Neural cell (in vitro differentiated cells): ENCODE measurements around the gene APMAP. TPM values are rescaled to one million over a fixed set of nuclear protein-coding genes. Genes with fewer than 3 reads are reported as not detected.

Experiments
- H2AFZ ChIP-seq: fragments of 200-600, 300-800 bp; sonication (generic), shearing (Covaris generic); 2 replicates; pipeline ENCODE4 v1.6.0; 2014; ENCODE audit warnings: low read depth, mild to moderate bottlenecking, antibody characterized with exemption, low read length, moderate library complexity
- H3F3A ChIP-seq: fragments of 200-600 bp; shearing (Covaris generic); 2 replicates; pipeline ENCODE4 v1.6.1; 2016; ENCODE audit warnings: mild to moderate bottlenecking, moderate library complexity, mixed read lengths, antibody characterized with exemption, low read length; ENCODE audit not compliant: insufficient read depth, poor library complexity, severe bottlenecking
- H3K27ac ChIP-seq: fragments of 200-600, 300-800 bp; sonication (generic), shearing (Covaris generic); 2 replicates; pipeline ENCODE4 v1.5.1; 2014; ENCODE audit warnings: mild to moderate bottlenecking, low read length, moderate library complexity
- H3K27me3 ChIP-seq: fragments of 300-800, 200-600 bp; sonication (generic), shearing (Covaris generic); 2 replicates; pipeline ENCODE4 v1.6.0; 2014; ENCODE audit warnings: mild to moderate bottlenecking, low read depth, low read length, moderate library complexity; ENCODE audit not compliant: insufficient read depth
- H3K36me3 ChIP-seq: fragments of 300-800, 200-600 bp; sonication (generic), shearing (Covaris generic); 2 replicates; pipeline ENCODE4 v1.5.1; 2014; ENCODE audit warnings: mild to moderate bottlenecking, antibody characterized with exemption, low read length, moderate library complexity; ENCODE audit not compliant: insufficient read depth
- H3K4me2 ChIP-seq: fragments of 300-800, 200-600 bp; sonication (generic), shearing (Covaris generic); 2 replicates; pipeline ENCODE4 v1.6.0; 2014; ENCODE audit warnings: mild to moderate bottlenecking, low read length
- H3K4me3 ChIP-seq: fragments of 300-800, 200-600 bp; sonication (generic), shearing (Covaris generic); 2 replicates; pipeline ENCODE4 v1.5.1; 2014; ENCODE audit warnings: mild to moderate bottlenecking, low read length, moderate library complexity
- H3K79me2 ChIP-seq: fragments of 200-600 bp; shearing (Covaris generic); replicated peaks from 2 replicates; pipeline ENCODE4 v1.6.0; 2014; ENCODE audit warnings: mild to moderate bottlenecking, low read length, moderate library complexity; ENCODE audit not compliant: insufficient read depth
- H3K9ac ChIP-seq: fragments of 300-800, 200-600 bp; sonication (generic), shearing (Covaris generic); 2 replicates; pipeline ENCODE4 v1.6.1; 2016; ENCODE audit warnings: mild to moderate bottlenecking, low read length, mixed read lengths
- H3K9me2 ChIP-seq: fragments of 200-600 bp; shearing (Covaris generic); 2 replicates; pipeline ENCODE4 v1.6.1; 2016; ENCODE audit warnings: mild to moderate bottlenecking, low read length, mixed read lengths; ENCODE audit not compliant: insufficient read depth
- H3K9me3 ChIP-seq: fragments of 200-600, 300-800 bp; sonication (generic), shearing (Covaris generic); 2 replicates; pipeline ENCODE4 v1.6.1; 2016; ENCODE audit warnings: mild to moderate bottlenecking, mixed run types, low read length, moderate library complexity, mixed read lengths
- H4K20me1 ChIP-seq: fragments of 200-600 bp; shearing (Covaris generic); 2 replicates; pipeline ENCODE4 v1.6.1; 2016; ENCODE audit warnings: mild to moderate bottlenecking, mixed run types; ENCODE audit not compliant: insufficient read depth
- EP300 ChIP-seq: fragments of 450-650 bp; conservative IDR thresholded peaks from 2 replicates; pipeline ENCODE4 v1.6.1; 2014; ENCODE audit warnings: antibody characterized with exemption, mild to moderate bottlenecking, moderate library complexity; ENCODE audit not compliant: poor library complexity, severe bottlenecking
- EZH2 ChIP-seq: fragments of 200-600, 300-800 bp; shearing (Covaris generic), sonication (generic); IDR thresholded peaks from 2 replicates; pipeline ENCODE4 v1.6.1; 2014; ENCODE audit warnings: antibody characterized with exemption, low read length, borderline replicate concordance, mild to moderate bottlenecking; ENCODE audit not compliant: insufficient read depth, poor library complexity, severe bottlenecking
- MXI1 ChIP-seq: fragments of 450-650 bp; conservative IDR thresholded peaks from 2 replicates; pipeline ENCODE4 v1.6.1; 2014; ENCODE audit warnings: antibody characterized with exemption, mild to moderate bottlenecking; ENCODE audit not compliant: poor library complexity, severe bottlenecking
- POLR2AphosphoS5 ChIP-seq: IDR thresholded peaks from 2 replicates; pipeline ENCODE4 v1.6.1; 2012
- RAD21 ChIP-seq: fragments of 450-650 bp; conservative IDR thresholded peaks from 2 replicates; pipeline ENCODE4 v1.6.1; 2014; ENCODE audit warnings: antibody characterized with exemption, mild to moderate bottlenecking, moderate library complexity
- REST ChIP-seq: IDR thresholded peaks from 2 replicates; pipeline ENCODE4 v1.6.1; 2012; ENCODE audit warnings: borderline replicate concordance
- SMC3 ChIP-seq: fragments of 450-650 bp; conservative IDR thresholded peaks from 2 replicates; pipeline ENCODE4 v1.6.1; 2014; ENCODE audit warnings: antibody characterized with exemption, mild to moderate bottlenecking, moderate library complexity; ENCODE audit not compliant: poor library complexity
- TAF1 ChIP-seq: IDR thresholded peaks from 2 replicates; pipeline ENCODE4 v1.6.1; 2012; ENCODE audit warnings: low read depth
- polyA plus RNA-seq: library from polyadenylated mRNA; depleted of rRNA; stranded (reverse); fragments of >200 nt; gene quantifications from 2 replicates; pipeline ENCODE4 v1.2.3, GENCODE V29; 2014
- TF ChIP-seq, protein P1 (sequence below): fragments of 450-650 bp; IDR thresholded peaks from 2 replicates; pipeline ENCODE4 v1.5.1; 2014; ENCODE audit warnings: antibody characterized with exemption, mild to moderate bottlenecking, moderate library complexity; ENCODE audit not compliant: poor library complexity, severe bottlenecking

APMAP gene
- polyA plus RNA-seq, 1 donor from 2014 or later: 140 TPM

GRCh38 chr20:24951536-24952083 lies 40.9 kb downstream of the APMAP start:
- Histone ChIP-seq H3K4me2 (no peak overlapping the region), H3K9me3 (no peaks in the 10 kb centered on the region), H3K27ac (no peak overlapping the region)

DNA sequence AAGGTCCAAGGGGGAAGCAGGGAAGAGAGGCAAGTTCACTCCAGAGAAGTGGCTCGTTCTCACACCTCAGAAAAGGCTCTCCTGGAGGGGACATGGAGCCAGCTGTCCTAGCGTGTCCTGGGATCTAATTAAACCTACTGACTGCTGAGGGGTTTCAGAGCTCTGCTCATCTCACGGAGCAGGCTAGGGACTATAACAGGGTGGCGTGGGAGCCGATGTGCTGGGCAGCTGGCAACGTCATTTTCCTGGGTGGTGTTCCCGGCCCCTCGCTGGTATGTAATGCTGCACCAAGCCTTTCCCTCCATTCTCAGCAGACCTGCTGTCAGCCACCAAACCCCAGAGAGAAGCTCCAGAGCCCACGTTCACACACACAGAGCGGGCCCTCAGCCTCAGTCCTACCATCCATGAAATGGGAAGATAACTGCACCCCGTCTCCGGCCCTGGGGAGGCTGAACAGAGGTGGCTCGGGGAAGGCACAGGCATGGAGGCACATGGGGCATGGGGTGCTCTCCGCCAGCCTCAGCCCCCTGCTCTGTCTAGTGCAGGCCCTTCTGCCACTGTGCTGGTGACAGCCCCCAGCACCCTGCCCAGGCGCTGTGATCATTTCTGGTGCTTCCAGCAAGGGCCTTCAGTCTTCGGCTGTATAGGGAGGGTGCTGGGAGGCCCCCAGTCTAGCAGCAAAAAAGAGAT lies 41.6 kb downstream of the APMAP start:
- TF ChIP-seq REST (no peak), EZH2 (no peak), EP300 (no peak)
- TF ChIP-seq, protein P1, sequence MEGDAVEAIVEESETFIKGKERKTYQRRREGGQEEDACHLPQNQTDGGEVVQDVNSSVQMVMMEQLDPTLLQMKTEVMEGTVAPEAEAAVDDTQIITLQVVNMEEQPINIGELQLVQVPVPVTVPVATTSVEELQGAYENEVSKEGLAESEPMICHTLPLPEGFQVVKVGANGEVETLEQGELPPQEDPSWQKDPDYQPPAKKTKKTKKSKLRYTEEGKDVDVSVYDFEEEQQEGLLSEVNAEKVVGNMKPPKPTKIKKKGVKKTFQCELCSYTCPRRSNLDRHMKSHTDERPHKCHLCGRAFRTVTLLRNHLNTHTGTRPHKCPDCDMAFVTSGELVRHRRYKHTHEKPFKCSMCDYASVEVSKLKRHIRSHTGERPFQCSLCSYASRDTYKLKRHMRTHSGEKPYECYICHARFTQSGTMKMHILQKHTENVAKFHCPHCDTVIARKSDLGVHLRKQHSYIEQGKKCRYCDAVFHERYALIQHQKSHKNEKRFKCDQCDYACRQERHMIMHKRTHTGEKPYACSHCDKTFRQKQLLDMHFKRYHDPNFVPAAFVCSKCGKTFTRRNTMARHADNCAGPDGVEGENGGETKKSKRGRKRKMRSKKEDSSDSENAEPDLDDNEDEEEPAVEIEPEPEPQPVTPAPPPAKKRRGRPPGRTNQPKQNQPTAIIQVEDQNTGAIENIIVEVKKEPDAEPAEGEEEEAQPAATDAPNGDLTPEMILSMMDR: no peak
- H3K27ac ChIP-seq: no peak overlapping the region
- H3F3A ChIP-seq: no peaks in the 10 kb centered on the region
- H3K36me3 ChIP-seq: no peaks in the 10 kb centered on the region
- no peak overlapping the region for H2AFZ ChIP-seq
- no peak overlapping the region for H3K9ac ChIP-seq
- no peak overlapping the region for H3K4me3 ChIP-seq
- no peaks in the 10 kb centered on the region for H3K9me3 ChIP-seq
- no peaks in the 10 kb centered on the region for H4K20me1 ChIP-seq
- no peak overlapping the region for H3K4me2 ChIP-seq
- H3K27me3 ChIP-seq: no peaks in the 10 kb centered on the region
- H3K79me2 ChIP-seq: no peaks in the 10 kb centered on the region
- no peaks in the 10 kb centered on the region for H3K9me2 ChIP-seq

More at GRCh38 chr20:24951536-24952083, 40.9 kb downstream of the APMAP start:
- no peaks in the 10 kb centered on the region for H3K9me2 ChIP-seq
- TF ChIP-seq TAF1 (no peak), POLR2AphosphoS5 (no peak), SMC3 (no peak), RAD21 (no peak), EP300 (no peak), MXI1 (no peak), EZH2 (no peak), REST (no peak)
- TF ChIP-seq, protein P1: no peak
- H3K79me2 ChIP-seq: no peaks in the 10 kb centered on the region
- no peaks in the 10 kb centered on the region for H4K20me1 ChIP-seq
- H3K27me3 ChIP-seq: no peaks in the 10 kb centered on the region
- no peaks in the 10 kb centered on the region for H3F3A ChIP-seq
- no peaks in the 10 kb centered on the region for H3K36me3 ChIP-seq
- H2AFZ ChIP-seq: no peak overlapping the region
- no peak overlapping the region for H3K4me3 ChIP-seq
- no peak overlapping the region for H3K9ac ChIP-seq
